Activated gamma-delta T cell treated with anti-CD3 and anti-CD28 coated beads, Interleukin-2, amount 50 U/mL, for 16 hours (primary cell): ENCODE data around the gene TCP11.

ENCODE experiments used
- DNase-seq: peaks from one replicate; pipeline ENCODE4 v3.0.0-alpha.2; 2020; ENCODE audit warnings: low read depth

The TCP11 gene

GRCh38 chr6:35080821-35081425, 60.2 kb downstream of the TCP11 start:
- DNase-seq, result no peak

DNA sequence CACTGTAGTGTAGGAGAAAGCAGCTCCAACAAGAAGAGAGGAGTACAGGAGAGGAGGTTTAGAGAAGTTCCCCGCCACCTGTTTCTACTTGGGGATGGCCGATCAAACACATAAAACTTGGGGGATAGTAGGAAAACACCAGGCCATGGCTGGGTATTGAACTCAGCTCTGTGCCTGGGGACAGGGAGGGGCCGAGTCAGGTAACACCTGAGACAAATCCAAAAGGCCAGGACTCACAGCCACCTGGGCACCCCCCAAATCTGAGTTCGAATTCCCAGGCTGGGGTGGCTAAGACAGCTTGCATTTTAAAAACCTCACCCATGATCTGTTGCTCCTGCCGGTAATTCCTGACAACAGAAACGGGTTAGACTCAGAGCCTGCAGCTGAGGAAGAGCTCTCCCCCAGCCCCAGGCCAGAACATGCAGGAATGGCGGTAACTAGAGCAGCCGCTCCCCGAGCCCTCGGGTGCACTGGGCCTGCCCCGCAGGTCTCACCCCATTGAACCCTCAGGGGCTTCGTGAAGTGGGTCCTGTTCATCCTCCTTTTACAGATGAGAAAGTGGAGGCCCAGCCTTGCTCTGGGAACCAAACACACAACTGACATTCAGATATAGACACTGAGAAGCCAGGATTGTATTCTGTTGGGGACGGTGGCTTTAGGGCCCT, 61.0 kb downstream of the TCP11 start:
- no peak for DNase-seq

GRCh38 chr6:35079311-35080000, 61.7 kb downstream of the TCP11 start:
- DNase-seq, result no peak

DNA sequence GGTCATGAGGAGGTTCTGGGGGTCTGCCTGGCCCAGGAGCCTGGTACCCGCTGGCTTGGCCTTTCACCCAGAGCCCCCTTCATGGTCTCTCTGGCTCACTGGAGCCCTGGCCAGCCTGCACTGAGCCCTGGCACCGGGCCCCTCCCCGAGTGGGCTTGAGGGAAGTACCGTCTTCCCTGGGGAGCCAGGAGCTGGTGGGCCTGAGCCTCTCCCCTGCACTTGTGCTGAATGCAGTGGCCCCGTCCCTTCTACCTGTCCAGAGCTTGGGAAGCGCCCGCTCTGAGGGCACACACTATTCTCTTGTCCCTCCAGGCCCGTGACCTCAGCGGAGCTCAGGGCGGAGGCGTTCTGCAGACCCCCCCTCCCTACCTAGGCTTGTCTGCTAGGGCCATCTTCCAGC, 62.2 kb downstream of the TCP11 start:
- no peak for DNase-seq

- no peak for DNase-seq
Measured at GRCh38 chr6:35078226-35078850, 62.8 kb downstream of the TCP11 start.

GRCh38 chr6:35077713-35078105, 63.4 kb downstream of the TCP11 start:
- DNase-seq, result no peak

- DNase-seq, result no peak
Measured at GRCh38 chr6:35076997-35077712, 64.0 kb downstream of the TCP11 start.

DNA sequence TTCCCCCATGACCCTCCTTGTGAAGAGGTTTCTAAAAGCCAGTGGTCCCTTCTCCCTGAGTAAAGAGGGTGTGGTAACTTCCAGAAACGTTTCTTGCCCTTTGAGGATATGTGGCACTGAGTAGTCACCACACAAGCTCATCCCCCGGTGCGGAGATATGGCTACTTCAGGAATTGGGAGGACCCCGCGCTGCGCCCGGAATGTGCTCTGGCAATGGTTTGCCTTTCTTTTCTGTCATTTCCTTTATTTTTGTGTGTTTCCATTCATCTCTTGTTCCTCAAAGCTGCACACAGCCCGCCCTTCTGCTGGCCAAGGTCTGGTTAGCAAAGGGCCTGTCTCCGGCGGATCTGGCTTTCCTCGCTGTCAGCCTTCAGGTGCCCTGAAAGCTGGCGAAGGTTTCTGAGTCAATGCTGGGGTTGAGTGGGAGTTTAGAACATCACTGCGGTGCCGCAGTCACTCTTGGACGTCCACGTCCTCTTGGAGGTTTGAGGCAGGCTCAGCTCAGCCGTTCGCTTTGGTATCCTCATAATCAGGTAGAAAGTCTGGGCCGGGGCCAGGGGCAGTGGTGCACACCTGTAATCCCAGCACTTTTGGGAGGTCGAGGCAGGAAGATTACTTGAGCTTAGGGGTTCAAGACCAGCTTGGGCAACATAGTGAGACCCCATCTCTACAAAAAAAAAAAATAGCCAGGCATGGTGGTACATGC, 67.2 kb downstream of the TCP11 start:
- DNase-seq, result no peak

DNA sequence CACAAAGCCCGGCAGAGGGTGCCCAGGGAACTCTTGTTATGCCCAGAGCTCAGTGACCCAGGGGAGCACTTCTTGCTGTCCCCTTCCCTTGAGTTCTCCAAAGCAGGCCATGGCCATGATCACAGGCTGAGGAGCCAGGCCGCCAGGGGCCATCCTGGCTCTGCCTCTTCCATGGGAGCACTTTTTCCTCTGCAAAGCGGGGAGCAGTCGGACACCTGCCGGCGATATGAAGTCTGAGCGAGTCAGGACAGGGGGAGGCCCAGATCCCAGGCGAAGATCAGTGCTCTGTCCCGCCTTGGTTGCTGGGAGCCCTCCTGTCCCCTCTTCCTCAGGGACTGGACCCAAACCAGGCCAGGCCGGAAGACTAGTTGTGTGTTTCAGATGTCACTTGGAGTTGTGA, 67.9 kb downstream of the TCP11 start:
- DNase-seq, result no peak

DNA sequence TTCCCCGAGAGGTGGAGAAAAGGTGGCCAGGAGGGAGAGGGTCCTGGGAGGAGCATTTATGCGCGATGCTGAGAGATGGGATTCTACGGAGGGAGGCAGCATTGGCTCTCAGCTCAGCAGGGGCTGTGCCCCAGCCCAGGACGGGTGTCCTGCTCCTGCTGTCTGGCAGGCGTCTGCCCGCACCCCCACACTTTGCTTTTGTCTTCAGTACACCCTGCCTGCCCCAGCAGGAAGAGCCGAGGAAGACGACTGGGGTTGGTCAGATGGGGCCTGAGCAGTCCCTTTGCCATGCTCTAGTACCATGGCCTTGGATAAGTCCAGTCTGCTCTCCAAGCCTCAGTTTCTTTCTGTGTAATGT, 68.5 kb downstream of the TCP11 start:
- DNase-seq, result no peak

- no peak for DNase-seq
Measured at GRCh38 chr6:35072051-35072697, 69.0 kb downstream of the TCP11 start.

- no peak for DNase-seq
Measured at GRCh38 chr6:35071347-35071994, 69.7 kb downstream of the TCP11 start.

GRCh38 chr6:35070111-35070510, 71.0 kb downstream of the TCP11 start:
- DNase-seq, result no peak

- DNase-seq, result no peak
Measured at GRCh38 chr6:35069262-35069661, 71.9 kb downstream of the TCP11 start.

GRCh38 chr6:35068644-35069043, 72.5 kb downstream of the TCP11 start:
- no peak for DNase-seq

DNA sequence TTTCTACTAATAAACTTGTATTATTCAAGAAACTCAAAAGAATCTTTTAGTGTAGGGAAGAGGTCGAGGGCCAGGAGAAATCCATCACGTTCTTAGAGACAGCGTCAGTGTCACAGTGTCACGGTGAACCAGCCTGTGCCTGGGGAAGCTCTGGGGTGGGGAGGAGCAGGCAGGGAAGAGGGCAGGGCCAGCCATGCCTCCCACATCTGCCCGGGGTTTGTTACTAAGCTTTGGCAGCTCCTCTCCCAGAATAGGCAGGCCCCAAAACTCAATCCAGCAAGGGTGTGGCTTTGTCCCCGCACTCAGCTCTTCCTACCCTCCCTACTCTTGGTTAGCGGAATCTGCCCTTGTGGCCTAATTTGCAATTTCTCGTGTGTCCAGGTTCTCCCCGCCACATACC, 72.9 kb downstream of the TCP11 start:
- DNase-seq, result no peak
